Activated CD8-positive, alpha-beta memory T cell treated with anti-CD3 and anti-CD28 coated beads for 36 hours (primary cell): ENCODE measurements around the gene GBGT1. TPM values are rescaled to one million over a fixed set of nuclear protein-coding genes. Genes with fewer than 3 reads are reported as not detected.

Source experiments
- CTCF ChIA-PET: fragments of 350-600 bp; sonication (Branson Sonifier 250); formaldehyde crosslinking; loops from one replicate; lab custom pipeline; 2021; ENCODE audit warnings: antibody characterized with exemption; lab: Charles Lee
- POLR2A ChIA-PET: fragments of 350-600 bp; sonication (Branson Sonifier 250); formaldehyde crosslinking; loops from one replicate; lab custom pipeline; 2021; ENCODE audit warnings: antibody characterized with exemption; lab: Charles Lee
- total RNA-seq, 2 experiments: library from RNA; stranded (reverse); gene quantifications; one replicate each; pipeline ENCODE4 v1.2.3, GENCODE V29; 2021

Gene GBGT1
- total RNA-seq, 2 experiments from 2014 or later: 2.5 to 3.1 TPM

- POLR2A ChIA-PET: no interaction called here
- CTCF ChIA-PET: interaction anchor here (1.5 to 1.9 kb wide), 2 partner anchors 23 to 84 kb away, joined by 3 to 7 read pairs; no protein-coding TSS in a partner anchor
Measured at GRCh38 chr9:133124123-133124906, 39.4 kb downstream of the GBGT1 start.

- ChIA-PET POLR2A (interaction anchor here (0.8 to 1.2 kb wide), 2 partner anchors 9 to 11 kb away, joined by 3 to 4 read pairs; no protein-coding TSS in a partner anchor), CTCF (interaction anchor here (0.9 to 1.3 kb wide), 2 partner anchors 21 to 24 kb away, joined by 3 to 8 read pairs; no protein-coding TSS in a partner anchor)
Measured at GRCh38 chr9:133122935-133123611, 40.6 kb downstream of the GBGT1 start.

GRCh38 chr9:133122605-133122934, 41.1 kb downstream of the GBGT1 start:
- CTCF ChIA-PET: interaction anchor here (0.9 to 1.3 kb wide), 2 partner anchors 22 to 25 kb away, joined by 3 to 8 read pairs; no protein-coding TSS in a partner anchor
- POLR2A ChIA-PET: interaction anchor here (0.8 to 1.2 kb wide), 2 partner anchors 9 to 11 kb away, joined by 3 to 4 read pairs; no protein-coding TSS in a partner anchor

- POLR2A ChIA-PET: no interaction called here
- CTCF ChIA-PET: interaction anchor here (1.3 kb wide), 1 partner anchor 22 kb away, joined by 8 read pairs; no protein-coding TSS in a partner anchor
Measured at GRCh38 chr9:133121915-133122550, 41.7 kb downstream of the GBGT1 start.

- POLR2A ChIA-PET: no interaction called here
- CTCF ChIA-PET: interaction anchor here (0.9 to 27.5 kb wide), 2 partner anchors 12 to 26 kb away, joined by 4 to 300 read pairs; no protein-coding TSS in a partner anchor
Measured at GRCh38 chr9:133121198-133121914, 42.4 kb downstream of the GBGT1 start, which contains the start of gene RALGDS. Gene RALGDS, minus strand, starts transcription at chr9:133121240. Its CDS starts 86 bp downstream, at chr9:133121154.

- POLR2A ChIA-PET: no interaction called here
- CTCF ChIA-PET: interaction anchor here (0.9 to 27.5 kb wide), 3 partner anchors 13 to 27 kb away, joined by 4 to 300 read pairs (median 13); no protein-coding TSS in a partner anchor
Measured at GRCh38 chr9:133120501-133121197, 43.1 kb downstream of the GBGT1 start.

- POLR2A ChIA-PET: interaction anchor here (2.0 to 2.1 kb wide), 2 partner anchors 24 to 90 kb away, joined by 5 to 8 read pairs; partner anchors contain the start of gene GTF3C5
Measured at GRCh38 chr9:133119846-133120500, 43.7 kb downstream of the GBGT1 start.

GRCh38 chr9:133119103-133119845, 44.4 kb downstream of the GBGT1 start:
- ChIA-PET POLR2A (interaction anchor here (2.0 to 2.1 kb wide), 2 partner anchors 25 to 89 kb away, joined by 5 to 8 read pairs; partner anchors contain the start of gene GTF3C5), CTCF (interaction anchor here (0.8 to 27.5 kb wide), 4 partner anchors 10 to 28 kb away, joined by 3 to 300 read pairs (median 8); no protein-coding TSS in a partner anchor)

More at GRCh38 chr9:133119846-133120500, 43.7 kb downstream of the GBGT1 start:
- CTCF ChIA-PET: interaction anchor here (0.8 to 27.5 kb wide), 4 partner anchors 10 to 27 kb away, joined by 3 to 300 read pairs (median 8); no protein-coding TSS in a partner anchor

GRCh38 chr9:133118568-133118967, 45.1 kb downstream of the GBGT1 start:
- ChIA-PET CTCF (interaction anchor here (3.2 to 27.5 kb wide), 2 partner anchors 16 to 29 kb away, joined by 13 to 300 read pairs; no protein-coding TSS in a partner anchor), POLR2A (interaction anchor here (0.6 to 2.1 kb wide), 5 partner anchors 11 to 88 kb away, joined by 3 to 8 read pairs (median 5); partner anchors contain the start of gene GTF3C5)

GRCh38 chr9:133118179-133118520, 45.6 kb downstream of the GBGT1 start:
- POLR2A ChIA-PET: interaction anchor here (0.6 to 2.1 kb wide), 5 partner anchors 11 to 88 kb away, joined by 3 to 8 read pairs (median 5); partner anchors contain the start of gene GTF3C5

GRCh38 chr9:133117271-133118178, 46.2 kb downstream of the GBGT1 start:
- CTCF ChIA-PET: interaction anchor here (0.8 to 27.5 kb wide), 5 partner anchors 15 to 96 kb away, joined by 3 to 300 read pairs (median 4); no protein-coding TSS in a partner anchor
- POLR2A ChIA-PET: interaction anchor here (0.7 to 2.9 kb wide), 6 partner anchors 12 to 87 kb away, joined by 3 to 12 read pairs (median 6); partner anchors contain the start of gene GTF3C5

More at GRCh38 chr9:133118179-133118520, 45.6 kb downstream of the GBGT1 start:
- CTCF ChIA-PET: interaction anchor here (3.2 to 27.5 kb wide), 2 partner anchors 15 to 29 kb away, joined by 13 to 300 read pairs; no protein-coding TSS in a partner anchor

GRCh38 chr9:133116346-133117231, 47.1 kb downstream of the GBGT1 start:
- POLR2A ChIA-PET: interaction anchor here (1.0 to 2.9 kb wide), 5 partner anchors 14 to 32 kb away, joined by 3 to 12 read pairs (median 5); no protein-coding TSS in a partner anchor
- CTCF ChIA-PET: interaction anchor here (0.8 to 27.5 kb wide), 6 partner anchors 13 to 95 kb away, joined by 3 to 300 read pairs (median 4); no protein-coding TSS in a partner anchor

- CTCF ChIA-PET: interaction anchor here (1.0 to 27.5 kb wide), 5 partner anchors 12 to 32 kb away, joined by 3 to 300 read pairs (median 4); no protein-coding TSS in a partner anchor
- POLR2A ChIA-PET: interaction anchor here (0.6 to 2.9 kb wide), 6 partner anchors 10 to 32 kb away, joined by 3 to 12 read pairs (median 4); no protein-coding TSS in a partner anchor
Measured at GRCh38 chr9:133115604-133116345, 47.9 kb downstream of the GBGT1 start.
